Stimulated activated CD4-positive, alpha-beta T cell treated with anti-CD3 and anti-CD28 coated beads, Interleukin-1b, Interleukin-23, amount 100 ng/mL, for 48 hours (primary cell): Measurements from ENCODE around the gene SORD.
"Not testable (repeated sequence)": the region's sequence is repeated elsewhere in the genome, so short reads cannot be mapped to it uniquely, and the experiment has no call there.

ENCODE experiments used
- DNase-seq: peaks from one replicate; pipeline ENCODE4 v3.0.0-alpha.2; 2020

SORD gene

GRCh38 chr15:45022871-45023658 lies at the start of gene SORD:
Gene SORD (plus strand): TSS chr15:45023195. CDS start chr15:45023284, 89 bp downstream.
- peak; percentile 91 for DNase-seq

- DNase-seq = not testable (repeated sequence)
These were observed 46.8 kb upstream of the SORD start for GRCh38 chr15:44976183-44976582.

GRCh38 chr15:44977781-44978180 lies 45.2 kb upstream of the SORD start:
- DNase-seq = not testable (repeated sequence)

- DNase-seq = not testable (repeated sequence)
These were observed 43.2 kb upstream of the SORD start for GRCh38 chr15:44979617-44980339.

- DNase-seq = not testable (repeated sequence)
These were observed 38.9 kb upstream of the SORD start for GRCh38 chr15:44984144-44984543.

GRCh38 chr15:44986346-44987055 lies 36.5 kb upstream of the SORD start:
- not testable (repeated sequence) for DNase-seq

GRCh38 chr15:44987711-44988110 lies 35.3 kb upstream of the SORD start:
- DNase-seq = peak; percentile 19

GRCh38 chr15:44988184-44988869 lies 34.7 kb upstream of the SORD start:
- DNase-seq = not testable (repeated sequence)

- not testable (repeated sequence) for DNase-seq
These were observed 34.1 kb upstream of the SORD start for GRCh38 chr15:44988870-44989219.

GRCh38 chr15:44997632-44998031 lies 25.4 kb upstream of the SORD start:
- not testable (repeated sequence) for DNase-seq

GRCh38 chr15:44999105-44999504 lies 23.9 kb upstream of the SORD start:
- no peak for DNase-seq

GRCh38 chr15:45001180-45001579 lies 21.8 kb upstream of the SORD start:
- DNase-seq = not testable (repeated sequence)

- not testable (repeated sequence) for DNase-seq
These were observed 19.1 kb upstream of the SORD start for GRCh38 chr15:45003731-45004410.

GRCh38 chr15:45004590-45005175 lies 18.3 kb upstream of the SORD start:
- not testable (repeated sequence) for DNase-seq

- no peak for DNase-seq
These were observed 13.9 kb upstream of the SORD start for GRCh38 chr15:45009046-45009445.

- not testable (repeated sequence) for DNase-seq
These were observed 7.9 kb upstream of the SORD start for GRCh38 chr15:45015114-45015513.

- DNase-seq = not testable (repeated sequence)
These were observed 2.6 kb upstream of the SORD start for GRCh38 chr15:45020222-45020900.

GRCh38 chr15:45020901-45021259 lies 2.1 kb upstream of the SORD start:
- not testable (repeated sequence) for DNase-seq

GRCh38 chr15:45021348-45021747 lies 1.6 kb upstream of the SORD start:
- DNase-seq = no peak

- DNase-seq = no peak
These were observed 747 bp downstream of the SORD start for GRCh38 chr15:45023659-45024225.

- not testable (repeated sequence) for DNase-seq
These were observed 1.7 kb downstream of the SORD start for GRCh38 chr15:45024649-45025048.
